T-helper 1 cell treated with Interleukin-12 subunit alpha and Interleukin-12 subunit beta and Interleukin-4 antibody, amounts not matched to agents 30 μg/mL and 1 μg/mL, for 36 hours (primary cell): ENCODE data around the gene UGT1A4.

ENCODE experiments used
- H3K27ac Mint-ChIP-seq: one replicate; pipeline ENCODE4 v1.8.0; 2021; ENCODE audit warnings: mild to moderate bottlenecking, mixed read lengths
- H3K27me3 Mint-ChIP-seq: one replicate; pipeline ENCODE4 v1.8.0; 2021; ENCODE audit warnings: low read depth, mixed read lengths
- H3K36me3 Mint-ChIP-seq: one replicate; pipeline ENCODE4 v1.8.0; 2021; ENCODE audit warnings: low read depth, mixed read lengths
- H3K4me1 Mint-ChIP-seq: one replicate; pipeline ENCODE4 v1.8.0; 2021; ENCODE audit warnings: low read depth, mixed read lengths
- H3K4me3 Mint-ChIP-seq: one replicate; pipeline ENCODE4 v1.8.0; 2021; ENCODE audit warnings: mild to moderate bottlenecking, moderate library complexity, mixed read lengths
- H3K9me3 Mint-ChIP-seq: one replicate; pipeline ENCODE4 v1.8.0; 2021; ENCODE audit warnings: mixed read lengths

The UGT1A4 gene

GRCh38 chr2:233799087-233799665 is 80.6 kb downstream of the UGT1A4 start:
- H3K36me3 Mint-ChIP-seq = no peaks in the 10 kb centered on the region
- H3K9me3 Mint-ChIP-seq = no peaks in the 10 kb centered on the region
- no peak overlapping the region for H3K4me3 Mint-ChIP-seq
- no peaks in the 10 kb centered on the region for H3K27me3 Mint-ChIP-seq
- H3K4me1 Mint-ChIP-seq = no peaks in the 10 kb centered on the region
- no peak overlapping the region for H3K27ac Mint-ChIP-seq

DNA sequence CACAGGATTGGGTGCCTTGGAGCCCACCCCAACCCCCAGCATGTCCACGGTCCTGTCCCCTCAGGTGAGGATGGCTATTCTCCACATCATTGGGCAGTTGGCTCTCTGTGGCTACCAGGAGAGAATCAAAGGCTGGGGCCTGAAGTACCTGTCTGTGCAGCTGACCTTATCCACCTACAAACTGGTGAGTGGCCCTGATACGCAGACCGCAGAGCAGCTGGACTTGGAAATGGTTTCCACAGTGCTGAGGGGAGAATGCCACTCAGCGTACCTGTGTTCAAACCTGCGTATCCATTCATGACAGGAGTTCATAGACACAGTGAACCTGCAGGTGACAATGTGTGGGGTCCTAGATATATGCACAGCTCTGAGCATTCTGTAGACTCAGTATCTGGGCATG is 81.2 kb downstream of the UGT1A4 start:
- no peaks in the 10 kb centered on the region for H3K36me3 Mint-ChIP-seq
- H3K9me3 Mint-ChIP-seq = no peaks in the 10 kb centered on the region
- no peaks in the 10 kb centered on the region for H3K4me1 Mint-ChIP-seq
- no peaks in the 10 kb centered on the region for H3K27me3 Mint-ChIP-seq
- no peak overlapping the region for H3K4me3 Mint-ChIP-seq
- H3K27ac Mint-ChIP-seq = no peak overlapping the region

DNA sequence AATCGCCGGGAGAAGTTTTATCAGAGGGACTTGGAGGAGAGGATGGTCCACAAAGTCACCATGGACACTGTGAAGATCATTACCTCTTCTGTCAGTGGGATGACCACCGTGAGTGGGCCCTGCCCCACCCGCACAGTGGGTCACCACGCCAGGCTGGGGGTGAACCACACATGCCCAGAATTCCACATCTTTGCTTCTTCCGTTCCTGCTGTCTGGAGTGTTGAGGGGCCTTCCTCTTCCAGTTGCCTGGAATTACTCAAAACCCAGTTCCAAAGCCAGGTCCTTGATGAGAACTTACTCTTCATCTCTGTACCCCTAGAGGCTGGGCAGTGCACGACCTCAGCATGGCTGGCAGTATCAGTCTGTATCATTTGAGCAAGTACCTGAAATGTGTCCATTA is 81.7 kb downstream of the UGT1A4 start:
- H3K27ac Mint-ChIP-seq = no peak overlapping the region
- no peaks in the 10 kb centered on the region for H3K36me3 Mint-ChIP-seq
- H3K4me1 Mint-ChIP-seq = no peaks in the 10 kb centered on the region
- H3K9me3 Mint-ChIP-seq = no peaks in the 10 kb centered on the region
- H3K27me3 Mint-ChIP-seq = no peaks in the 10 kb centered on the region
- H3K4me3 Mint-ChIP-seq = no peak overlapping the region

GRCh38 chr2:233801357-233802131 is 83.0 kb downstream of the UGT1A4 start:
- Mint-ChIP-seq H3K4me3 (no peak overlapping the region), H3K9me3 (no peaks in the 10 kb centered on the region), H3K27me3 (peaks cover 7% of the 10 kb centered on the region), H3K36me3 (no peaks in the 10 kb centered on the region), H3K27ac (no peak overlapping the region), H3K4me1 (no peaks in the 10 kb centered on the region)

DNA sequence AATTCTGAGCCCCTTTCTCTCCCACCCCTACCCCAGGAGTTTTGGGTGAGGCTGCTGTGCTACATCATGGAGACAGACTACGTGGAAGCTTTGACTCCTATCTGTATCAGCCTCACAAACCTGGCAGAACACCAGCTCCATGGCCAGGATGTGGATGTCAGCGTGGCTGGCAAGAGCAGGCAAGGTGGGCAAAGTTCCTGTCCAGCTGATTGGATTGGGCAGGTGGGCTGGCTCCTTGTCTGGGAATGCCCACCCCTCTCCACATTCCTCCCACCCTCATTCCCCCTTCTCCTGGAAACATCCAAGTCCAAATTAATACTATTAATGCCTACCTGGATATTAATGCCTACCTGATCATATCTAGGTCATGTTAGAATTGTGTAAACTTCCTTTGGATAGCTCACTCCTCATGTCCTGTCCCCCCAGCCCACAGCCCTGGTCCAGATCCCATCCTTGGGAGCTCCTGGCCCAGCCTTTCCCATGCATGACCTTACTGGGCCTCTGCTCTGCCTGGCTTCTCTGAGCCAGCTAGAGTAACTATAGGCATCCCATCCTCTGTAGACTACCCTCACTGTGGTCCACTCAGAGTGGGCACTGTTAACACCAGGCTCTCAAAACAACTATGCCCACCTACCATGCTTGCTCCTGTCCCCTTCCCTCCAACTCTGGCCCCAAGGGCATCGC is 83.7 kb downstream of the UGT1A4 start:
- no peaks in the 10 kb centered on the region for H3K4me1 Mint-ChIP-seq
- no peak overlapping the region for H3K27ac Mint-ChIP-seq
- H3K27me3 Mint-ChIP-seq = peaks cover 7% of the 10 kb centered on the region
- H3K36me3 Mint-ChIP-seq = no peaks in the 10 kb centered on the region
- no peaks in the 10 kb centered on the region for H3K9me3 Mint-ChIP-seq
- H3K4me3 Mint-ChIP-seq = no peak overlapping the region

DNA sequence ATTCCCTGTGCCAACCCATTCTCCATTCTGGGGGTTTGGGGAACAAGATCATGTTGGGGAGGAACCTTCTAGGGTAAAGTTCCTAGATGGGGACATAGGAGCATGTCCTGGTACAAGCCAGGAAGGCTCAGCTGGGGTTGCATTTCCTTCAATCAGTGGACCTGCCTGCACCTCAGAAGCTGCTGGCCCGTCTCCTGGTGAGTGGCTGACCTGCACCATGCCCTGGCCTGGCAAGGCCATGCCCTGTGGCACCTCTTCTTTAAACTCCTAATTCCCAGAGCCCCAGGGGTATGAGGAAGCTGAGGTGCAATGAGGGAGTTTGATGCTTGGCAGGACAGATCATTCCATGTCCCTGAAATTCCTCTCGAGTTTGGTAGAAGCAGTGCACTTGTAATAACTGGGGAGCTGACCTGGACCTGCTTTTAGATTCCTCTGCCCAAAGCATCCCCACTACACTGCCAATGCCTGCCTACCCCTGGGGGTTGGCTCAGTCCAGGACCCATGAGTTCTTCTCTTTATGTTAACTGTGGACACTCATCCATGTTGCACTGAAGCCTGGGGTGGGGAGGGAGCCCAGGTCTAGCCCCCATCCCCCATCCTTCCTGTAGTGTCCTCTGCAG is 84.9 kb downstream of the UGT1A4 start:
- Mint-ChIP-seq H3K27me3 (peaks cover 7% of the 10 kb centered on the region), H3K4me1 (no peaks in the 10 kb centered on the region), H3K9me3 (no peaks in the 10 kb centered on the region), H3K36me3 (no peaks in the 10 kb centered on the region), H3K4me3 (no peak overlapping the region), H3K27ac (no peak overlapping the region)

- Mint-ChIP-seq H3K27ac (no peak overlapping the region), H3K36me3 (no peaks in the 10 kb centered on the region), H3K4me3 (no peak overlapping the region), H3K4me1 (no peaks in the 10 kb centered on the region), H3K27me3 (peaks cover 7% of the 10 kb centered on the region), H3K9me3 (no peaks in the 10 kb centered on the region)
These were observed 85.5 kb downstream of the UGT1A4 start for GRCh38 chr2:233803994-233804393.

DNA sequence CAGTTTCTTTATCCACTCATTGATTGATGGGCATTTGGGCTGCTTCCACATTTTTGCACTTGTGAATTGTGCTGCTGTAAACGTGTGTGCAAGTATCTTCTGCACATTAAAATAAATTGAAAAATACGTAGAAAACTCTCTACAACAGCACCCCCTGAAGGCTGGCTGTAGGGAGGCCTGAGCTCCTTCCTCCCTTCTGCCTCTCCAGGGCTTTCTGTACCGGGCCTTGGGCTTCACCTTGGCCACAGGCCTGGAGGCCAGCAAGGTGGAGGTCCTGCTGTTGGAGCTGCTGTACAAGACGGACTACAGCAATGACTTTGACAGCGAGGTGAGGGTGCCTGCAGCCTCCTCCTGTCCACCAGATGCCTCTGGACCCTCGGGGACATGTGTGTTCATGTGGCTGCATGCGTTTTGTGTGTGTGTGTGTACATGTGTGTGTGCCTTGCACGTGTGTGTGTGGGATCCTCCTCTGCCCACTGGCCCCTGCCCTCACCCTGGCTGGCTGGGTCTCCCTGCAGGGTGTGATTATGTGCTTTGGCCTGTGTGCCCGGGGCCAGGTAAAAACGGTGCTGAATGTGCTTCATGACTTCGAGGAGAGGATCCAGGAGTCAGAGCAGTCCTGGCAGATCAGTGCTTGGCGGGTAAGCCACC is 88.8 kb downstream of the UGT1A4 start:
- Mint-ChIP-seq H3K27ac (no peak overlapping the region), H3K4me1 (no peaks in the 10 kb centered on the region), H3K4me3 (no peak overlapping the region), H3K9me3 (no peaks in the 10 kb centered on the region), H3K36me3 (no peaks in the 10 kb centered on the region), H3K27me3 (peaks cover 7% of the 10 kb centered on the region)

DNA sequence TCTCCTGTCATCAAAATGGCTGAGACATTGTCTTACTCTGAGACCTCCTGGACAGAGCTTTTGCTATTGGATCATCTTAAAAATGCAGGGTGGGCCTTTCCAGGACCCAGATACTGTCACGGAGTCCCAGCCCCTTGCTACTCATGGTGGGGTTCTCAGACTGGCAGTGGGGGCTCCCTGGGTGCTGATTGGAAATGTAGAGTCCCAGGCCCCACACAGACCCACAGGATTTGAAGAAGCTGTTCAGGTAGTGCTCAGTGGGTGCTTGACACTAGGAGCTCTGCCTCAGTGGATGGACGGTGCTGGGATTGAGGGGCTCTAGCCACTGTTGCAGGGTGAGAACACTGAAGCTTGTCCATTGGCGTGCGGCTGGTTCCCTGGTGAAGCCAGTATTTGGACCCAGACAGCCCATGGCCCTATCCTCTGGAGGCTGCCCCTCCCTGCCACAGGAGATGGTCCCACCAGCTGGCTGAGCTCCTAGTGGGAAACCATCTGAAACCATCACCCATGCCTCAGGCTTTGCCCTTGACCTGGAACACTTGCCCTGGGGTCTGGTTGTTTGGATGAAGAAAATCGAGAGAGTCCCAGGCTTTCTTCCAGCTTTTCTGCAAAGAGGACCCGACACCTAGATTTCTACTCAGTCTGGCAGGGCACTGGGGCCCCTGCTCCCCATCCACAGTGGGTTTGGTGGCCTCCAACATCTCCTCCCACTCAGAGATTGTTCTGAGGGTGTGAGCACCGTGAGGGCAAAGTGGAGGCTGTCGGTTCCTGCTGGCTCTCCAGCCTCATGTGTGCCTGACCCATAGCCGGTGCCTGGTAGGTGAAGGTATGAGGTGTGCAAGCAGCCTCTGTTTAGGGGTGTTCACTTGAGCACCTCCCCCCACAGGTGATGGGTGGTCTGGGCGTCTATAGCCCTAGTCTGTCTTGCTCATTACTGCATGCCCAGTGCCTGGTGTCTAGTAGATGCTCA is 89.7 kb downstream of the UGT1A4 start:
- no peaks in the 10 kb centered on the region for H3K36me3 Mint-ChIP-seq
- no peaks in the 10 kb centered on the region for H3K4me1 Mint-ChIP-seq
- no peaks in the 10 kb centered on the region for H3K9me3 Mint-ChIP-seq
- H3K27me3 Mint-ChIP-seq = peaks cover 7% of the 10 kb centered on the region
- H3K4me3 Mint-ChIP-seq = no peak overlapping the region
- no peak overlapping the region for H3K27ac Mint-ChIP-seq

DNA sequence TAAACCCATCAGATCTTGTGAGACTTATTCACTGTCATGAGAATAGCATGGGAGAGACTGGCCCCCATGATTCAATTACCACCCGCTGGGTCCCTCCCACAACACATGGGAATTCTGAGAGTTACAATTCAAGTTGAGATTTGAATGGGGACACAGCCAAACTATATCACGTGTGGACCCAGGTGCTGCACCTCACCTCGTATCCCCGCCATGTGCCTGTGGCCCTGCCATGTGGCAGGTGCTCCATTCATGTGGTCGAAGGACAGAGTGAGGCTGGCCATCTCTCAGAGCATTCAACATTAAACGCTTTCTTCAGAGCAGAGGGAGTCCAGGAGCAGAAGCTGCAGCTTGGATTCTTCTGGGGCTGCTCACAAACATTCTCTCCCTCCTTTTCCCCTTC is 91.8 kb downstream of the UGT1A4 start:
- Mint-ChIP-seq H3K4me3 (no peak overlapping the region), H3K27ac (no peak overlapping the region), H3K36me3 (no peaks in the 10 kb centered on the region), H3K27me3 (peaks cover 6% of the 10 kb centered on the region), H3K9me3 (no peaks in the 10 kb centered on the region), H3K4me1 (no peaks in the 10 kb centered on the region)

DNA sequence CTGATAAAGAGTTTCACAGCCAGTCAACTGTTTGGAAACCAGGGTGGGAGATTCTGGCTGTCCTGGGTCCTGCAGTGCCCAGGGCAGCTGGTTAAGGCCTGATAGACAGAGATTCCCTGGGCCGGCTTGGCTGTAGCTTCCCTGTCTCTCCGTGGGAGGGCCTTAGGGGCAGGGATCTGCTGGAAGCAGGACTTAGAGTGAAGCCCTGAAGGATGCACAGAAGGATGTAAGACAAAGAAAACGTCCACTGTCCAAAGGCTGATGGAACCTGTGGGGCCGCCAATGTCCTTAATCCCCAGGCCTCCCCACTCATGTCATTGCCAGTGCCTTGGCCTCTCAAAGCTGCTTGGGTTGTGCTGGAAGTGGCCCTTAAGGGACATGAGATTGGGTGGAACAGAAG is 92.6 kb downstream of the UGT1A4 start:
- no peak overlapping the region for H3K4me3 Mint-ChIP-seq
- no peaks in the 10 kb centered on the region for H3K36me3 Mint-ChIP-seq
- H3K27me3 Mint-ChIP-seq = no peaks in the 10 kb centered on the region
- H3K4me1 Mint-ChIP-seq = no peaks in the 10 kb centered on the region
- no peak overlapping the region for H3K27ac Mint-ChIP-seq
- H3K9me3 Mint-ChIP-seq = no peaks in the 10 kb centered on the region

- H3K9me3 Mint-ChIP-seq = no peaks in the 10 kb centered on the region
- no peaks in the 10 kb centered on the region for H3K36me3 Mint-ChIP-seq
- H3K4me3 Mint-ChIP-seq = no peak overlapping the region
- H3K27me3 Mint-ChIP-seq = no peaks in the 10 kb centered on the region
- H3K27ac Mint-ChIP-seq = no peak overlapping the region
- no peaks in the 10 kb centered on the region for H3K4me1 Mint-ChIP-seq
These were observed 93.2 kb downstream of the UGT1A4 start for GRCh38 chr2:233811732-233812131.

GRCh38 chr2:233813236-233814055 is 94.9 kb downstream of the UGT1A4 start:
- Mint-ChIP-seq H3K27me3 (no peaks in the 10 kb centered on the region), H3K27ac (no peak overlapping the region), H3K4me1 (no peaks in the 10 kb centered on the region), H3K9me3 (no peaks in the 10 kb centered on the region), H3K4me3 (no peak overlapping the region), H3K36me3 (no peaks in the 10 kb centered on the region)
